SKM-1 treated with dmso at 0.1 percent for 144 hours (cell line): ENCODE measurements around the gene OR2T33.
"Not testable (repeated sequence)": the region's sequence is repeated elsewhere in the genome, so short reads cannot be mapped to it uniquely, and the experiment has no call there.

Experiments
- DNase-seq: peaks from one replicate; lab custom pipeline; 2025; ENCODE audit not compliant: unreplicated experiment; lab: John Stamatoyannopoulos, UW

Gene OR2T33, protein sequence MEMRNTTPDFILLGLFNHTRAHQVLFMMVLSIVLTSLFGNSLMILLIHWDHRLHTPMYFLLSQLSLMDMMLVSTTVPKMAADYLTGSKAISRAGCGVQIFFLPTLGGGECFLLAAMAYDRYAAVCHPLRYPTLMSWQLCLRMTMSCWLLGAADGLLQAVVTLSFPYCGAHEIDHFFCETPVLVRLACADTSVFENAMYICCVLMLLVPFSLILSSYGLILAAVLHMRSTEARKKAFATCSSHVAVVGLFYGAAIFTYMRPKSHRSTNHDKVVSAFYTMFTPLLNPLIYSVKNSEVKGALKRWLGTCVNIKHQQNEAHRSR

DNA sequence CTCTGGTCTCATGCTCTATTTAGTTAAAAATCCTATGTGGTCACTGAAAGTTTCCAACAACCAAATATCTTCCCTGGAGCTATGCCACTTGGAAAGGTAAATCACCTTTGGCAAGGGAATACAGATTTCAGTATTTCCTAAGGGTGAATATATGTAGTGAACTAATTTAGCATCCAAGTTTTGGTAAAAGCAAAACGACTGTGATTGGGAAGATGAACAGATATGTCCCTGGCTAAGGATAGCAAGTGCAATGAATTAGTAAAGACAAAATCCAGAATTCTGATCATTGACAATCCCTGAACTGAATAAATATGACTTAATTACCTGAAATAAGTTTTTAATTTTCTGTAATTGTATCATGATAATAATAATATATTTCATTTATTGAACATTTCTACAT lies at the start of gene OR2T33:
Gene OR2T33 (minus strand): TSS at position 101 of the 400 bp plus-strand sequence. CDS start 4,162 bp downstream, outside the sequence.
- DNase-seq: no peak

DNA sequence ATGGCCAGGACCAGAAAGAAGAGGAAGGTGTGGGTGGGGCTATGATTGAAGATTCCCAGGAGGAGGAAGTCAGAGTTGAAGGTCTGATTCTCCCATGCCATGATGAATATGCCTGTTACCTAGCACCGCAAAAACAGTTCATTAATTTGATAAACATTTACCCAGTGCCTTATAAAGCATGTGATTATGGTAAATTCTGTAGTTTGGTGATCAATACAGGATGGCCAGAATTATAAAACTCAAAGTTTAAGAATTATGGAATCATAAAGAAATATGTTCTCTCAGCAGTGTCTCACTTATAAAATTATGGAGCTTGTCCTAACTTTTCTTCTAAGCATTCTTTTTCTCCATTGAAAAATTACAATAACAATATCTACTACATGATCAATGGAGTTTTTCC lies 46.7 kb upstream of the OR2T33 start, which contains the start of gene OR2M7:
Gene OR2M7 (minus strand): TSS at position 101 of the 400 bp plus-strand sequence. CDS start 0 bp downstream, at position 101.
- DNase-seq: no peak

DNA sequence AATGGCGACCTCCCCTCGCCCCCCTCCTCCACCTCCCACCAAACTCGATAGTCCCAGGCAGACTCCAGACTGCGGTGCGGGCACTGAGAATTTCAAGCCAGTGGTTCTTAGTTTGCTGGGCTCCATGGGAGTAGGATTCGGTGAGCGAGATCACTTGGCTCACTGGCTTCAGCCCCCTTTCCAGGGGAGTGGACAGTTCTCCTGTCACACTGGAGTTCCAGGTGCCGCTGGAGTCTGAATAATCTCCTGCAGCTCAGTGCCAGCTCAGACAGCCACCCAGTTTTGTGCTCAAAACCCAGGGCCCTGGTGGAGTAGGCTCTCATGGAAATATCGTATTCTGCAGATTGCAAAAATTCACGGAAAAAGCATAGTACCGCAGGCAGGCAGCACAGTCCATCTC lies 39.0 kb upstream of the OR2T33 start:
- no peak for DNase-seq

DNA sequence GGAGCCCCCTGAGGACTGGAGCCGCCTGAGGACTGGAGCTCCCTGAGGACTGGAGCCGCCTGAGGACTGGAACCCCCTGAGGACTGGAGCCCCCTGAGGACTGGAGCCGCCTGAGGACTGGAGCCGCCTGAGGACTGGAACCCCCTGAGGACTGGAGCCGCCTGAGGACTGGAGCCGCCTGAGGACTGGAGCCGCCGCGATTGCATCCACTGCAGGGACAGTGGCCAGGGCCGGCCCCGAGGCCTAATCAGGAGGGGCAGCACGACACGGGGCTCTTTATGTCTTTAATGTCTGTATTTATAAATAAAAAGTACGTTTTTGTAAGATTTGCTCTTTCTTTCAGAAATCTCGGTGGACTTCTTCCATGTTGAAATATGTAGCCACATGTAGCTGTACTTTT lies 29.0 kb upstream of the OR2T33 start:
- DNase-seq: not testable (repeated sequence)

DNA sequence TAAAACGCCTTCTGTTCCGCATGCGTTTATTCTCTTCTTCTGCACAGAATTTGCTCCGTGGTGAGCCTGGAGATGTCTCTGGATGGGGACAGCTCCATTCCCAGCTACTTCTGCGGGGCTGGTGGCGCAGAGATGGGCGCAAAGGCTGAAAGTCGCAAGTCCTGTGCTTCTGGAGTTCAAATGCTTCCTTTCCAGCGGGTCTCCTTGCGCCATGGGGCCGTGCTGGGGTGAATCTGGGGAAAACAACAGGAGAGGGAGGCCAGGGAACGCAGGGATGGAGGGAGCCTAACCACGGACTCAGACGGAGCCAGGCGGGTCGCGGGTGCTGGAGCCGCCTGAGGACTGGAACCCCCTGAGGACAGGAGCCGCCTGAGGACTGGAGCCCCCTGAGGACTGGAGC lies 28.3 kb upstream of the OR2T33 start:
- DNase-seq: no peak

DNA sequence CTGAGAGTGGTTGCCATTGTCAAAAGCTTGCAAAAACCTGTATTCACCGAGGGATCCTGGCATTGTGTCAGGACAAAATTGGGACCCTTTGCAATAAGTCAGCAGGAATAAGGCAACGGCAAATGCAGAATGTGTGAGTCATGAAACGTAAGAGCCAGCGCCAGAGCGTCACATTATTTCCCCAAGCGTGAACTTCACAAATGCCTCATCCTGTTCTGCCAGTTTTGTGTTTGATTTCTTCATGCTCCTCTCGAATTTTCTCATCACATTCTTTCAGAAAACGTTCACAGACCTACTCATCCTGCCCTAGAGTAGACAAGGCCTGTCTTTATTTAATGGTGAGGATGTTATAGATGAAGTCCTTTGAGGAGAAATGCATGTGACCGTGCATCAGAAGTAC lies 27.9 kb upstream of the OR2T33 start:
- DNase-seq: not testable (repeated sequence)

DNA sequence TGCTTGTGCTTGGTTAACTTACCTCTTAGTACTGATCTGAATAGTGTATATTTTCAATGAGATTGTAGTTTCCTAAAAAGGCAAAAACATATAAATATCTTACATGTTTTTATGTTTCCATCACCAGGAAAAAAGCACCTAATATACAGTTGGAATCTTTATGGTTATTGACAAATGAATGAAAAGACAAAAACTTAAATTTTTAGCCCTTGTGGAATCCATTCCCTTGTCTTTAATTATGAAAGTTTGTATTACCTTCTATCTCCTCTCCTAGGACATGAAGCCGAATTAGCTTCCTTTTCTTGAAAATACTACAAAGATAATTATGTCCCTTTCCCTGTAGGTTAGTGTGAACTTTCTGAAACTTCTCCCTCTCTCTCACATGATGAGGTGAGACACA lies 25.5 kb upstream of the OR2T33 start, which contains the start of gene OR2T12:
Gene OR2T12 (minus strand): TSS at position 101 of the 400 bp plus-strand sequence. CDS start 7,846 bp downstream, outside the sequence.
- no peak for DNase-seq

DNA sequence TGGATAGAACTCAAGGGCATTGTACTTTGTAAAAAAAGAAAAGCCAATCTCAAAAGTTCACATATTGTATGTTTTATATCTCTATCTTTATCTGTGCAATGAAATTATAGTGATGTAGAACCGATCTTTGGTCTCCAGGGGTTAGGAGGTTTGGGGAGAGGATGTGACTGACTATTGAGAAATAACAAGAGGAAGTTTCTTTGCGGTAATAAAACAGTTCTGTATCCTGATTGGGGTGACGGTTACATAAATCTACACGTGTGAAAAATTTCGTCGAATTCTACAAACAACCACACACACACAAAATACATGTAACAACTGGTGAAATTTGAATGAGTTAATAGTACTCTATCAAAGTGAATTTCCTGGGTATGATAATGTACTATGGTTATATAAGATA lies 10.6 kb upstream of the OR2T33 start:
- peak; percentile 81 for DNase-seq

DNA sequence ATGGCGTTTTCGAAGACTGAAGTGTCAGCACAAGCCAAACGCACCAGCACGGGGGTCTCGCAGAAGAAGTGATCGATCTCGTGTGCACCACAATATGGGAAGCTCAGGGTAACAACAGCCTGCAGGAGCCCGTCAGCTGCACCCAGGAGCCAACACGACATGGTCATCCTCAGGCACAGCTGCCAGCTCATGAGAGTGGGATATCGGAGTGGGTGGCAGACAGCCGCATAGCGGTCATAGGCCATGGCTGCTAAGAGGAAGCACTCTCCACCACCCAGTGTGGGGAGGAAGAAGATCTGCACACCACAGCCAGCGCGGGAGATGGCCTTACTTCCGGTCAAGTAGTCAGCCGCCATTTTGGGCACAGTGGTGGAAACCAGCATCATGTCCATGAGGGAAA lies 4.6 kb downstream of the OR2T33 start:
- DNase-seq: not testable (repeated sequence)

DNA sequence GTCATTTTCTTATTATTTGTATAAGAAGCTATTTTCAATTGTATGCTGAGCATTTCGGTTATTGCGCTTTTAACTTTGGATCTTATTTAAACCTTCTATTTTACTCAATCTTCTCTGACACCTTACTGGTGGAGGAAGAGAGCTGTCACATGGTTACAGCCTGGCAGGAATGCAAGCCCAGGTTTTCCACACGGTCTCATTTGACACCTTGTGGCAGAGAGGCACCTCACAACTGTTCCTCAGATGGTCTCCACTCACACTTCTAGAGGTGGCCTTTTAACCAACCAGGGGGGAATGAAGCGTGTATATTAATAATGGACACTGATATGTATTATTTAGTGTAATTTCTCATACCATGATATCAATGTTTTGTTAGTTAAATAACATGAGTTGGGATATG lies 9.6 kb downstream of the OR2T33 start:
- no peak for DNase-seq

DNA sequence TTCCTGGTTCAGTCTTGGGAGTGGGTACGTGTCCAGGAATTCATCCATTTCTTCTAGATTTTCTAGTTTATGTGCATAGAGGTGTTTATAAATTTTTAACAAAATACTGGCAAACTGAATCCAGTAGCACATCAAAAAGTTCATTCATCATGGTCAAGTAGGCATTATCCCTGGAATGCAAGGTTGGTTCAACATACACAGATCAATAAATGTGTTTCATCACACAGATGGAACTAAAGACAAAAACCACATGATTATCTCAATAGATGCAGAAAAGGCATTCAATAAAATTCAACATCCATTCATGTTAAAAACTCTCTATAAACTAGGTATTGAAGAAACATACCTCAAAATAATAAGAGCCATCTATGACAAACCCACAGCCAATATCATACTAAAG lies 18.5 kb downstream of the OR2T33 start:
- not testable (repeated sequence) for DNase-seq

DNA sequence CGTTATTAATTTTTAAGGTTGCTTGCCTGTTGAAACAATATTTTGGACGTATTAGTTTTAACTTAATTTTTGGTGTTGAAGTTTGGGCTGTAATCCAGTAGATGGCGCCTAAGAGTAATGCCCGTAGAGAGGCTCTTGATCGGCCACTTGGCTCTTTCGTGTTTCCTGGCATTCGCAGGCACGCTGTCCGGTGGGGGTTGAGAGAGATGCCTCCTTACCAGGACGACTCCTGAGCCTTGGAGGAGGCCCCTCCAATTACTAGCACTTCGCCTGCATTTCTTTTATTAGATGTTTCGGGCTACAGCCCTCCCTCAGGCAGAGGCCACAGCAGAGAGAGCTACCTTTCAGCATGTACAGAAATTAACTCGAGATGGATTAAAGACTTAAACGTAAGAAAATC lies 34.6 kb downstream of the OR2T33 start:
- DNase-seq: peak; percentile 79

DNA sequence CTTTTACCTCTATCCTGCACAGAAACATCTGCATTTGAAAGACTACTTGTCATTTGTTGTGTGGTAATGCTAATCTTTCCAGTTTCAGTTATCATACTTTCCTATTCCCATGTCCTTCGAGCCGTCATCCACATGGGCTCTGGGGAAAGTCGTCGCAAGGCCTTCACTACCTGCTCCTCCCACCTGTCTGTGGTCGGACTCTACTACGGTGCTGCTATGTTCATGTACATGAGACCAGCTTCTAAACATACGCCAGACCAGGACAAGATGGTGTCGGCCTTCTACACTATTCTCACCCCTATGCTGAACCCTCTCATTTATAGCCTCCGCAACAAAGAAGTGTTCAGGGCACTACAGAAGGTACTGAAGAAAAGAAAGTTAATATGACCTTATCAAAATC lies 38.3 kb downstream of the OR2T33 start:
- no peak for DNase-seq

DNA sequence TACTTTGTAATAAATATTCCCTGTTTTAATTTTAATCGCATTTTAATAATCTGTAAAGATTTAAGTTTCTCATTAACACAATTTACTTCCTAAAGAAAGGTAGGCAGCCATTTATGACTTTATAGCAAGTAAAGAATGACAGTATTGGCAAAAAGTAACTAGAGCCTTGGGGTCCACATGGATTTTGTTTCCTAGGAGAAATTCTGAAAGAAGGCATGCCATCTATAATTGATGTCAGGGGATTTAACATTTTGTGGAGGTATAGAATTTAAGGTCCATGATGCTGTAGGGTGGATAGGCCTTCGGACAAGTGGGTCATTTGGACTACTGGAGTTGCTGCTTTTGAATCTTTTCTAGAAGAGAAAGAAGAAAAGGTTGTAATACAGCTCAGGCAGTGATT lies 46.7 kb downstream of the OR2T33 start, which contains the start of gene OR2M4:
Gene OR2M4 (plus strand): TSS at position 301 of the 400 bp plus-strand sequence. CDS start 7,512 bp downstream, outside the sequence.
- no peak for DNase-seq

DNA sequence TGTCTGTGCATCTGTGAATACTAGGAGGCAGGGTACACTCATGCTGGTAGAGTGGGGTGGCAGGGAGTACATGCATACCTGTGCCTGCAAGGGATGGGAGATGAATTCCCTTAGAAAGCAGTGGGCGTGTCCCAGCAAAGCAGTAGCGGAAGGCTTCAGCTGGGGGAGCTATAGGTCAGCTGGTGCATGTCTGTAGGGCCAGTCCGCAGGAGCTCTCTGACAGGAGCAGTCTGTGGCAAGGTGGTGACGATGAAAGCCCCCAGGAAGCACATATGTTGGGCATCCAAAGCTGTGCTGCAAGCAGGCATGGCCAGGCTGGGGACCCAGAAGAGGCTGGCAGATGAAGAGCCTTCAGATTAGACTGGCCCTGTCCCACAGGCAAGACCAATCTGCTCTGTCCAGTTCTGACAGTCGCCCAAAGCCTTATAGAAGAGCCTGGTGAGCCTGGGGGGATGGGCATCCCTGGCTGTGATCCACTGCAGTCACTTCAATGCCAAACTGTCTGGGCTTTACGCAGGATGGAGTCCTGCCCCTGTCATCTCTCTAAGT lies 48.3 kb downstream of the OR2T33 start:
- no peak for DNase-seq

DNA sequence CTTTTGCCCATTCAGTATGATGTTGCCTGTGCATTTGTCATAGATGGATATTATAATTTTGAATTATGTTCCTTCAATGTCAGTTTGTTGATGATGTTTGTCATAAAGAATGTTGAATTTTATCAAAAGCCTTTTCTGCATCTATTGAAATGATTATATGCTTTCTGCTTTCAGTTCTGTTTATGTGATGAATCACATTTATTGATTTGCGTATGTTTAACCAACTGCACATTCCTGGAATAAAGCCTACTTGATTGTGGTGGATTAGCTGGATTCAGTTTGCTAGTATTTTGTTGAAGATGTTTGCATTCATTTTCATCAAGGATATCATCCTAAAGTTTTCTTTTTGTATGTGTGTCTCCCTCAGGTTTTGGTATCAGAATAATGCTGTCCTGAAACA lies 52.2 kb downstream of the OR2T33 start:
- DNase-seq: no peak
